Fibroblast of mammary gland (primary cell): ENCODE results near the gene TFEC.
A peak's percentile ranks its signal among the peaks of the same experiment; 100 is the strongest.
"Not testable (repeated sequence)": the region's sequence is repeated elsewhere in the genome, so short reads cannot be mapped to it uniquely, and the experiment has no call there.

ENCODE experiments used
- DNase-seq: peaks from one replicate; pipeline ENCODE4 v3.0.0-alpha.2; 2010; ENCODE audit warnings: low read depth
- H3K4me3 ChIP-seq: 2 replicates; pipeline ENCODE4 v1.5.1; 2011; ENCODE audit warnings: low read depth, mild to moderate bottlenecking, low read length, moderate library complexity; ENCODE audit not compliant: control insufficient read depth
- CTCF ChIP-seq: conservative IDR thresholded peaks from 2 replicates; pipeline ENCODE4 v1.5.1; 2011; ENCODE audit warnings: low read depth, low read length, inconsistent platforms; ENCODE audit not compliant: control insufficient read depth, insufficient read depth

TFEC gene

DNA sequence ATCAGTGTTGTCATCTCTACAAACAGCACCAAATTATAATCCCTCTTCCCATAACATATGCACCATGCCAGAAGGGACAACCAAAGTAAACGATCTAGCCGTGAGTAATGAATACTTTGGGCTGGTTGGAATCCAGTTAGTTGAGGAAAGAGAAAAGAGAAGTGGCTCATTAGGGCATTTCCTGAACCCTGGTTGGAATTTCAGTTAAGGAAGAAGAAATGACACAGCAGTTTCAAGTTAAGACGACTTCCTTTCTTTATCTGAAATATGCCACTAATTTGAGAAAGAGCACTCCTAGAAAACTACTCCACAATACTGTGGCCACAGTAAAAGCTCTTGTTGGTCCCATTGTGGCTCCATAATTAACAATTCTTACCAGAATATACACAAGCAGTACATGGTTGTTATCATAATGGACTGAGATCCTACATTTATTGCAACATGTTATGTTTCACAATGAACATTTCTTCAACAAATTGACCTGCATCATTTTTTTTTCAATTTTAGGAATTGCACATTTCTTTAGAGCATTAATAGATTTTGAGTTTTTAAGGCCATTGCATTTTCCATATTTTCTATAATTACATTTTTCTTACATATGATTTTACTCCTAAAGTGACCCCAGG lies at the start of gene TFEC:
Gene TFEC (minus strand): TSS at position 113 of the 626 bp plus-strand sequence. CDS start 46,322 bp downstream, outside the sequence.
- peak; percentile 5 for DNase-seq
- no peak for TF ChIP-seq CTCF
- no peak within 1 kb of the TSS for H3K4me3 ChIP-seq

- no peak for DNase-seq
- TF ChIP-seq CTCF, result no peak
- H3K4me3 ChIP-seq, result no peak overlapping the region
These were observed 45.0 kb upstream of the TFEC start for GRCh38 chr7:116075351-116076145.

GRCh38 chr7:116071629-116072028 lies 41.1 kb upstream of the TFEC start:
- no peak for TF ChIP-seq CTCF
- H3K4me3 ChIP-seq, result no peak overlapping the region
- no peak for DNase-seq

GRCh38 chr7:116064179-116064578 lies 33.6 kb upstream of the TFEC start:
- no peak for TF ChIP-seq CTCF
- no peak for DNase-seq
- H3K4me3 ChIP-seq, result no peak overlapping the region

DNA sequence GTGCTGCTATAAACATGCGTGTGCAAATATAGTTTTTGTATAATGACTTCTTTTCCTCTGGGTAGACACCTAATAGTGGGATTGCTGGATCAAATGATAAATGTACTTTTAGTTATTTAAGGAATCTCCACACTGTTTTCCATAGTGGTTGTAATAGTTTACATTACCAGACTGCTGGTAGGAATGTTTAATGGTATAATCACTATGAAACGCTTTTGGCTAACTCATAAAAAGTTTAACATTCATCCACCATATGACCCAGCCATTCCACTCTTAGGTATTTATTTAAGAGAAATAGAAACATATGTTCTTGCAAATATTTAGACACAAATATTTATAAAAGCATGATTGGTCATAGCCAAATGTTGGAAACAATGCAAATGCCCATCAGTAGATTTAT lies 32.1 kb upstream of the TFEC start:
- DNase-seq, result no peak
- TF ChIP-seq CTCF, result no peak
- H3K4me3 ChIP-seq, result no peak overlapping the region

DNA sequence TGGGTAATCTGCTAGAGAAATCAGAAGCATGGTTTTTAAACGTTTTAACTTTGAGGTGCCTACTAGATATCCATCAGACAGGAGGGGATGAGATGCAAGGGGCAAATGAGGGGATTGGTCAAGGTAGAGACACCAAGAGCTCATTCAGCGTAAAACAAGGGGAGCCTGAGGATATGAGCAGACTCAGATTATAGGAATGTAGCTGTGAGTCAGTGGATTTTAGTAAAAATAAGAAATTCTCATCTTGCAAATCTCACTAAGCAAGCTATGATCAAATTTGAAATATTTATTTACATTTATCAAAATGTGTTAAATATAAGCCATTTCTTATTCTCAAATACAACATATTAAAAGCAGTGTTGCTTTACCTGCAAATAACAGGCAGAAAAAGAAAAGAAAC lies 21.4 kb upstream of the TFEC start:
- no peak for DNase-seq
- TF ChIP-seq CTCF, result no peak
- H3K4me3 ChIP-seq, result no peak overlapping the region

DNA sequence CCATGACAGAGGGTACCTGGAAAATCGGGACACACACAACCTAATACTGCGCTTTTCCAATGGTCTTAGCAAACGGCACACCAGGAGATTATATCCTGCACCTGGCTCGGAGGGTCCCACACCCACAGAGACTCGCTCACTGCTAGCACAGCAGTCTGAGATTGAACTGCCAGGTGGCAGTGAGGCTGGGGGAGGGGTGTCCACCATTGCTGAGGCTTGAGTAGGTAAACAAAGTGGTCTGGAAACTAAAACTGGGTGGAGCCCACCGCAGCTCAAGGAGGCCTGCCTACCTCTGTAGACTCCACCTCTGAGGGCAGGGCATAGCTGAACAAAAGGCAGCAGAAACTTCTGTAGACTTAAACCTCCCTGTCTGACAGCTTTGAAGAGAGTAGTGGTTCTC lies 16.7 kb upstream of the TFEC start:
- DNase-seq, H3K4me3 ChIP-seq: not testable (repeated sequence)
